ENCODE data around the gene DDIT3.

DDIT3 gene

GRCh38 chr12:57547288-57548012 is 27.1 kb upstream of the DDIT3 start:
- DNase-seq (ENCODE audit: low spot score) = no peak

DNA sequence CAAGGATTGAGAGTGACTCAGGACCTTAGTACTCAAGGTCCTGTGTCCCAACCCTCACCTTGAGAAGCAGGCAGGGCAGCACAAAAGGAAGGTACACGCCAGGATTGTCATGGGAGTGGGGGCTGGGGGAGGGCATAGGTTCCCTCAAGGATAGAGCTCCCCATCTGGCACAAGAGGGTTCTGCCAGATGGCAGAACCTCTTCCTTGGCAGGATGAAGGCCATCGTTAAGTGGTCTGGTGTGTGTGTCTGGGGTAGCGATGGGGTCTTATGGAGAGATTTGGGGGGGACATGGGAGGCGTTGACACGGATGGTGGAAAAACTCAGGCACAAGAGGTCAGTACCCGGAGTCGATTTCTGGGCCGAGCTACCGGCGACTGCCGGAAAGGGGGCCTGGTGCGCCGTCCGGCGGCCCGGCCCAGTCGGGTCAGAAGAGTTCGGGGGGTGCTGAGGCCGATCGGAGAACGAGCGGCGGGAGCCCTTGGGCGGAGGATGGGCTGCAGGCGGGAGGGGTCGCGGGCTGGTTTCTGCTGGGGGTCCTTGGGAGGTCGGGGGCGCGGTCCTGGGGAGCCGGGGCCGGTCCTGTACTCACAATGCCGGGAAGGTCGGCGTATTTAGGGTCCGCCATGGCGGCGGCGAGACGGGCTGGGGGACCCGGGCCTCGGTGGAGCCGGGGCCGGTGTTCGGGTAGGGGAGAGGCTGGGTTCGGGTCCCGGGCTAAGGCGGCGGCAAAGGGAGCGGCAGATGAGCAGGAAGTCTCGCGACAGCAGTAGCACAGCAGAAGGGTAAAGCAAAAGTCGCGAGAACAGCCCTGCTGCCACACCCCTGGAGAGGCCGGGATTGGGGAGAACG is 26.3 kb upstream of the DDIT3 start, which contains the start of gene DCTN2:
Gene DCTN2, minus strand, starts transcription at position 755 of the 850 bp plus-strand sequence. Its CDS starts 129 bp downstream, at position 626.
- peak; percentile 99 for DNase-seq (ENCODE audit: low spot score)

- no peak for DNase-seq (ENCODE audit: low spot score)
These were observed 25.6 kb upstream of the DDIT3 start for GRCh38 chr12:57545809-57546437.

DNA sequence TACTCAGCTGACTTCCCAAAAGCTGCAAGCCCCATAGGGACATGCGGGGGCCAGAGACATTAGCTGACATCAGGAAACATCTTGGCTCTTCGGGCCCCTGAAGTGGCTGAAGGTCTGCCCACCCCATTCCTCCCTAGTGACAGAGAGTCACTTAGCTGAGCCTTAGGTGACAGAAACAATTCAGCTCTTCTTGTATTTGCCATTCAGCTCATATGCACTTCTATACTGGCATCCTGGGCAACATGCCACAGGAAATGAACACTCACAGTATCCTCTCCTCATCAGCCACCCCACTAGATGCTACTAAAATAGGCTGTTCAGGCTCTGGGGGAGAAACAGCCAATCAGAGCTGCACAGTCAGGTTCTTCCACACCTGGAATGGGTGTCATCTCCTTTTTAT is 23.3 kb upstream of the DDIT3 start:
- DNase-seq (ENCODE audit: low spot score) = no peak

- DNase-seq (ENCODE audit: low spot score) = no peak
These were observed 21.4 kb upstream of the DDIT3 start for GRCh38 chr12:57541717-57542116.

DNA sequence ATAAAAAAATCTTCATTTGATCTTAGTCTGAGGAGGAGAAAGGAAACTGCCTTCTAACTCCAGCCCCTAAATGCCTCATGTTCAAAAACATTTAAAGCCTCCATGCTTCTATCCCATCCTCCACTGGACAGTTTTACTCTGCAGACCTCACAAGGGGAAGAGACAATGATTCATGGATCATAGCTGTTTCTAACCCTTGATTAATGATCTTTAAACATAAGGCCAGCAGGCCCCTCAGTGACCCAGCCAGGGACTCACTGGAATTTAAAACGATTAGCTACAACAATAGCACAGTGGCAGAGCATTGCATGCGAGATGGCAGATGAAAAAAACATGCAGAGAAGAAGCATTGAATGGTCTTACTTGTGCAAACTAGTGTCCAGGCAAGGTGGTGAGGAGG is 20.7 kb upstream of the DDIT3 start:
- DNase-seq (ENCODE audit: low spot score) = no peak

DNA sequence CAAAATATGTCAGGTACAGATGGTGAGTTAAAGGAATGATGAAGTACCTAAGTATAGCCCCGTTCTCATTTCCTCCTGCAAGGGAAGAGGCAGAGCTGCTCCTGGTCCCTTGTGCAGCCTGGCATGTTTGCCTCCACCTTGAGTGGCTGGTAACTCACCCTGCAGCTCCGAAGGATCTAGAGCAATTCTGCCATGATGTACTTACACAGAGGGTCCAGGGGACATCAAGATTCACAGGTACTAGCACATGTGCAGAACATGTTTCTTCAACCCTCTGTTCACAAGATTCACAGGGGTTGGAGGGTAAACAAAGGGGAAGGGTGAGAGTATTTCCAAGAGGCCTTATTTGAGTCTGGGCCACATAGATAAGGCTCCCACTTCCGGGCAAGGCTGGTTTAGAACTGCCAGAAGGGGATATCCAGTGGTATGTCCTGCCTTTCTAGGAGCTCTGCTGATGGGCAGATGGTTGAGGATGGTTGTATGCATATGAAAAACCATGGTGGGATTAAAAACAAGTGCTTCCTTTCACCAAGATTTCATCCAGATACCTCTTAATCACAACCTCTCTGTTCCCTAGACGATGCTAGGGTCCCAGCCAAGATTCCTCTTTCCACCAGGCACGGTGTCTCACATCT is 18.9 kb upstream of the DDIT3 start:
- no peak for DNase-seq (ENCODE audit: low spot score)

- no peak for DNase-seq (ENCODE audit: low spot score)
These were observed 16.3 kb upstream of the DDIT3 start for GRCh38 chr12:57536597-57536942.

GRCh38 chr12:57535764-57536596 is 15.7 kb upstream of the DDIT3 start:
- no peak for DNase-seq (ENCODE audit: low spot score)

GRCh38 chr12:57534991-57535543 is 14.8 kb upstream of the DDIT3 start:
- no peak for DNase-seq (ENCODE audit: low spot score)

DNA sequence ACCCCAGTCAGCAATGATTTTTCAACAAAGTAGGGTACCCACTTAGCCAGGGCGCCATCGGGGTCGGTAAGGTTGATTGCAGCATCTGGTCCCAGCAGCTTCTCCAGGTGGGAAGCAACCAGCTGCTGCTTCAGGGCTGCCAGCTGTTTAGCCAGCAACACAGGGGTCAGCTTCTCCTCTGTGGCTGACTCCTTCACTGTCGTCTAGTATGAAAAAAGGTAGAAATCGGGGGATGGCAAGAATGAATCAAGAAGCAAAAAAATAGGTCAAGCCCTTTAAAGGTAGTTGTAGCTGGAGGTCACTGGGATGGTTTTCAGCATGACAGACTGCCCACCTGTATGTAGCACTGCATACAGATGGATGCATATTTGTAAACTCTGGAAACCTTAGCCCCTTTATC is 13.9 kb upstream of the DDIT3 start:
- no peak for DNase-seq (ENCODE audit: low spot score)

DNA sequence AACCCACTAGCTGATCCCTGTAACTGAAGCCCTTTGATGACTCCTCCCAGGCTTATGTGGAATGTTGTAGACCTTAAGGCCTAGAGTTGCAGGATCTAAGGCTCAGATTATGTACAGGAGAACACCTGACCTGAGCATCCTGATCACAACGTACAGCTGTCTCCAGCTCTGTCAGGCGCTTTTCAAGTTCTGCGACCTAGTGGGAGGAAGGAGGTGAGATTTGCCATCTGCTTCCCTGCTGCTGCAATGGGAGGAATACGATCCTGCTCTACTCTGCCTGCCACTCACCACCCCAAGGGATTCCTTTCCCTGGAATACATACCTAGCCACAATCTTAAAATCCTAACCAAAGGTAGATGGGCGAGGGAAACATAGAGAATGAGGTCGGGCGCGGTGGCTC is 12.8 kb upstream of the DDIT3 start:
- no peak for DNase-seq (ENCODE audit: low spot score)

- DNase-seq (ENCODE audit: low spot score) = no peak
These were observed 11.5 kb upstream of the DDIT3 start for GRCh38 chr12:57531836-57532235.

DNA sequence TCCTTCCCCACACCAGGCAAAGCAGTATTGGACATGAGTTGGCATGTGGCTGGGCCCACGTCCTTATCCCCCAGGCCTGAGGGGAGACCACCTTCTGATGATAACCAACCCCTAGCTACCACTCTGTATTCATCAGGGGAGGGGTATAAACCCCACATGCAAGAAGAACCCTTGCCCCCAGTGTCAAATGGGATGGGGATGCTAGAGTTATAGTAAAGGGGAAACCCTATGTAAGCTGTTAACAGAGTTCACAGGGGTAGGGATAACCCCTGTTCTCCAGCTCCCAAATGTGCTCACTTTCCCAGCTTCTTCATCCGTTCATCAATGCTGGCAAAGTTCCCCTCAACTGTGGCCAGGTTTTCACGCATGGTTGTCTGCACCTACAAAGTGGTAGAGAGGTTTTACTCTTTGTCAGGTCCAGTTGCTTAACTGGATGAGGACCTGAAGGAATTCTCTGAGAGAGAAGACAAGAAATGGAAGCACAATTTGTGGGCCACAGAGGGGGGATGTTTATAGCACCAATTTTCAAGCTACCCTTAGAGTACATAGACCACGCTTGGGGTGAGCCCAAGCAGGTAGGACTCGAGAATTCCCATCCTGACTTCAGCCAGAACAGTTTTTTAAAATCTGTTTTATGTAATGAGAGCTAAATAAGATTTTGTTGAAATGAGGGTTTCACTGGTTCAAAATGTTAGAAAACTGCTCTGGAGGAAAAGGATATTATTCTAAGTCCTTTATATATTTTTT is 10.3 kb upstream of the DDIT3 start:
- no peak for DNase-seq (ENCODE audit: low spot score)

DNA sequence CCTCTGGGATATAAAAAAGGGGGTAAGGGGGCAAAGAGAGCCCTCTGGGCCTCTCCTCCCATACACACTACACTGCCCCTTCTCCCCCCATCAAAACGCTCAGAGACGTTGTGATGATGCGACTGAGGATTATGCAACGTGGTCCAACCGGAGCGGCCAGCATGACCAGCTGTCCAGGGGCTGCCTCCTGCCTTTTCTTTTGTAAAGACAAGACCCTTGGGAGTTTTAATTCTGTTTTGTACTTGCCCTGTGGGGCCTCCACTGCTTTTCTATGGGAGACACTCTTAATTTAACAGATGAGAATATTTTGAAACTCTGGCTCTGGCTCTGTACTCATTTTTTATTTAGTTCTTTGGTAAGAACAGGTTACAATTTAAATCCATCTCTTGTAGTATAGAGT is 9.5 kb upstream of the DDIT3 start:
- DNase-seq (ENCODE audit: low spot score) = no peak

DNA sequence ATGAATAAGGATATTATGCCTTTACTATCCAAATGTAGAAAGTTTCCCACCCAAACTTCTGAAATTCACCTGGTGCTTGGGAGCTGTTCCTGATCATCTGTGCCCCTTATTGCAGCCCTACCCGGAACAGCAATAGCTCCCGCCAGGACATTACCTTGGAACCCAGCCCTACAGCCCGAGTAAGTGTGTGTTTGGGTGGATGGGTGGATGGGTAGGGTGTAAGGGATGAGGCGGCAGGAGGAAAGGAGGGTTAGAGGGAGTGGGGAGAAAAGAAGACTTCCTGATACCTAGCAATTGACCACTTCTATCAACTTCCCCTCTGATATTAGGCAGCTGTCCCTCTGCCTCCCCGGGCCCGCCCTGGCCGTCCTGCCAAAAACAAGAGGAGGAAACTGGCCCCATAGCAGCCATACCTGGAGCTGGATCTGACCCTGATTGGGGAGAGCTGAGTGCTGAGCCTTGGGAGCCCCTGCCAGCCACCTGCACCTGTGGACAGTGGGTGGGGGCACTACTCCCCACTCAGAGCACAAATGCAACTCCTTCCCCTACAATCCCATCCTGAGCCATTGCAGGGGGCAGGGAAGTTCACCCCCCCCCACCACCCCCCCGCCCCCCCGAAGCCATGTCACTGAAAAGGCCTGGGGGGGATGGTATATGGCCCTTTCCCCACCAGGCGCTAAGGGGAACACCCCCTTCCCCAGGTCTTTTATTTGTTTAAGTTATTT is 8.7 kb upstream of the DDIT3 start:
- no peak for DNase-seq (ENCODE audit: low spot score)

- DNase-seq (ENCODE audit: low spot score) = no peak
These were observed 7.9 kb upstream of the DDIT3 start for GRCh38 chr12:57528176-57528575.

GRCh38 chr12:57527184-57527583 is 6.9 kb upstream of the DDIT3 start:
- DNase-seq (ENCODE audit: low spot score) = no peak

DNA sequence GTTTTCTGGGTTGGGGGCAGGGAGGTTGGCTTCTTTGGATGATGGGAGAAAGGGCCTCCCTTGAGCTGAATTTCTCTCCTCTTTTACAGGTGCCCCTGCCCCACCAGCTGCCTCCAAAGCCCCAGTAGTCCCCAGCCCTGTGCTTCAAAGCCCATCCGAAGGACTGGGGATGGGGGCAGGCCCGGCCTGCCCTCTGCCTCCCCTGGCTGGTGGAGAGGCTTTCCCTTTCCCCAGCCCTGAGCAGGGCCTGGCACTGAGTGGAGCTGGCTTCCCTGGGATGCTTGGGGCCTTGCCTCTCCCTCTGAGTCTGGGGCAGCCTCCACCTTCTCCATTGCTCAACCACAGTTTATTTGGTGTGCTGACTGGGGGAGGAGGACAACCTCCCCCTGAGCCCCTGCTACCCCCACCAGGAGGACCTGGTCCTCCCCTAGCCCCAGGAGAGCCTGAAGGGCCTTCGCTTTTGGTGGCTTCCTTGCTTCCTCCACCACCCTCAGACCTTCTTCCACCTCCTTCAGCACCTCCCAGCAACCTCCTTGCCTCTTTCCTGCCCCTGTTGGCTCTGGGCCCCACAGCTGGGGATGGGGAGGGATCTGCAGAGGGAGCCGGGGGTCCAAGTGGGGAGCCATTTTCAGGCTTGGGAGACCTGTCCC is 6.3 kb upstream of the DDIT3 start:
- no peak for DNase-seq (ENCODE audit: low spot score)
